Measurements from ENCODE around the gene CACNA1D.

CACNA1D gene

DNA sequence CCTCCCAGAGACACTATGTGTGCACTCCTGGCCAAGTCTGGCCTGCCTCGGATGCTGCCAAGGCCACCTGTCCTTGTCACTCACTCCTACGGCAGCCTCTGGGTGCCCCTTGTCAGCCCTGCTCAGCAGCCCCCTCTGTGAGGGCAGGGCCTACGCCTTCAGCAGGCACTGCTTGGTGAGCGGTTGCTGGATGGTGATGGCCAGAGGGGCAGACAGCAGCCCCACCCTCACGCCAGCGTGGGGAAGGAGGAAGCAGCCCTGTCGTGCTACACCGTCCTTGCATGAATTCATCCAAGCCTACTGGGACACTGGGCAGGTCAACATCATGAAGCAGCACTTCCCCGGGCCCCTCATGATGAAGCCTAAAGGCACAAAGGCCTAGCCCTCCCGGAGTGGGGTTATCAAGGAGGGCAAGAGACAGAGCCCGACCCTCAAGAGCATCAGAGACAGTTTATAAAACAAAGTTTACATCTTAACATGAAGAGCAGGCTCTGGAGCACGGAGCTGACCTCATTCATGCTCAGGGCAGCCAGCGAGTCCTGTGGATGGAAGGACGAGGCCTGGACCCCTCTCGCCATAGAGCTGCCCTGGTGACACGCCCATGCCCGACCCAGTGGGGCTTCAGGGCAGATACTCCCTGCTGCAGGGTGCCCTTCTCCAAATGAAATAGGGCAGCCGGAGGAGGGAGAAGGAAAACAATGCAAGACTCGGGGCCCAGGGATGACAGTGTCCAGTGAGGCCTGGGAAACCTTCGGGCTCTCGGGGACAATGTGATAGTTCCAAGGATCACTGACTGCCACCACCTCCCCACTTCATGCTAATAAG is 326.6 kb downstream of the CACNA1D start:
- peaks cover 2% of the 10 kb centered on the region for H3K4me1 Mint-ChIP-seq (ENCODE audit: low read depth)
- no peak overlapping the region for H3K27ac Mint-ChIP-seq
- H3K27me3 Mint-ChIP-seq, result peaks cover 22% of the 10 kb centered on the region
- no peak for DNase-seq
- no peaks in the 10 kb centered on the region for H3K9me3 Mint-ChIP-seq
- no peaks in the 10 kb centered on the region for H3K36me3 Mint-ChIP-seq (ENCODE audit: low read depth)
- no peak overlapping the region for H3K4me3 Mint-ChIP-seq

DNA sequence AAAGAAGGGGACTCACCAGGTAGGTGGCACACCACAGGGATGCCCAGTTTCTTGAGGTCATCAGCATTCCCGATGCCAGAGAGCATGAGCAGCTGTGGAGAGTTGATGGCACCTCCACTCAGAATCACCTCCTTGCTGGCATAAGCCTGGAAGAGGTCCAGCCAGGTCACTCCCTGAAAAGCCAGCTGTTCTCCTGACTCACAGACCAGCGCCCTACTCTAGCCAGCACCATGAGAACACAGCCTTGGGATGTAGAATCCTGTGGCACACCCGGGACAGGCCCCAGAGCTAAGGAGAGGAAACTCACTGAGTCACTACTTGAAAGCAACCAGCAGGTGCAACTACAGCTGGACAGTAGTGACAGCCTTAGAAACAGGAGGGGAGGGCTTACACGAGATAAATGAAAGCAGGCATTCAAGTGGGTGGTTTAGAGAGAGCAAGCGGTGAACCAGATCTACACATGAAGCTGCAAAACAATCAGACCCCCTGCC is 327.3 kb downstream of the CACNA1D start:
- no peak for DNase-seq
- Mint-ChIP-seq H3K27me3 (peaks cover 22% of the 10 kb centered on the region), H3K27ac (no peak overlapping the region), H3K36me3 (ENCODE audit: low read depth) (no peaks in the 10 kb centered on the region), H3K4me3 (no peak overlapping the region), H3K4me1 (ENCODE audit: low read depth) (peaks cover 2% of the 10 kb centered on the region), H3K9me3 (no peaks in the 10 kb centered on the region)

DNA sequence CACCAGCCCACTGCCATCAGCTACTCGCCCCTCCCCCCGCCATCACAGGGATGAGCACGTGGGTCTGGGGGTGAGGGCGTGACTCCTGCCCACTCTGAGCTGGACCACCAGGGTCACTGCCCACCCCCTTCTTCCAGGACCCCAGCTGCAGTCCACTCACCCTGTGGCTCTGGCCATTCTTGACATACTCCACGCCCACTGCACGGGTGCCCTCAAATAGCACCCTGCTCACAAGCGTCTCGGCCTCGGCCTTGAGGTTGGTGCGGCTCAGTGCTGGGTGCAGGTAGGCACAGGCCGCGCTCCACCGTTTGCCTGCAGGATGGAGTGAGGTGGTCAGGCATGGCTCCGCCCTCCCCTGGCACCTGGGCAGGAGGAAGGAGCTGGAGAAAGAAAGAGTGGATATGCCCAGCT is 327.9 kb downstream of the CACNA1D start:
- H3K9me3 Mint-ChIP-seq, result no peaks in the 10 kb centered on the region
- peaks cover 2% of the 10 kb centered on the region for H3K4me1 Mint-ChIP-seq (ENCODE audit: low read depth)
- no peak for DNase-seq
- peaks cover 19% of the 10 kb centered on the region for H3K27me3 Mint-ChIP-seq
- H3K27ac Mint-ChIP-seq, result no peak overlapping the region
- no peaks in the 10 kb centered on the region for H3K36me3 Mint-ChIP-seq (ENCODE audit: low read depth)
- H3K4me3 Mint-ChIP-seq, result no peak overlapping the region

DNA sequence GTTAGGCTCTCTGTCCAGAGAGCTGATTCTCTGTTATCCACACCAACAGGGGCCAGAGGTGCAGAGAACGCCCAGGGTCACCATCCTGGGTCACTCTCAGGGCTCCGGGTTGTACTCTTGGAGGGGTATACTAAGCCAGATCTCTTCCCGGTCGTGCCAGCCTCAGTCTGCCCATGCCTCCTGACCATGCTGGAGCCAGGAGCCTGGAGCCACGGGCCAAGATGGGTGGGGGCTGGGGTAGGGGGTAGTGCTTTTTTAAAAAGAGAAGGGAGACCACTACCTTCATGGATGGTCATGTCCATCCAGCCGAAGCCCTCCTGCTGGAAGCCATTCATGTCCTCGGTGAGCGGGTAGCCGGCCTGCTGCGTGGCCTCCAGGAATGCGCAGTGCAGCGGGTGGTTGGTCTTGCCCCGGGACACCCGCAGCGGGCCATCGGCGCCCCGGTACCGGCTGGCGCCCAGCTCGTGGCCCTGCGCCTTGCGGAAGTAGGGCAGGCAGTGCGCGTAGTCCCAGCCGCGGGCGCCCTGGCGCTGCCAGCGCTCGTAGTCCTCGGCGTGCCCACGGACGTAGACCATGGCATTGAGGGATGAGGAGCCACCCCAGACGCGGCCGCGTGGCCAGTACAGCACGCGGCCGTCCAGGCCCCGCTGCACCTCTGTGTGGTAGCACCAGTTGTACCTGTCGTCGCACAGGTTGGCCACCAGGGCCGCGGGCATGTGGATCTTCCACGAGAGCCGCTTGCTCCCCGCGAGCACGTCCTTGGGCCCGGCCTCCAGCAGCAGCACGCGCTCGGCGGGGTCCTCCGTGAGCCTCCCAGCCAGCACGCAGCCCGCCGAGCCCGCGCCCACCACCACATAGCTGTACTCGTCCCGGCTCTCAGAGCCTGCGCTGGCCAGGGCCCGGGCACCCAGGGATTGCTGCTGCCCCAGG is 328.9 kb downstream of the CACNA1D start:
- Mint-ChIP-seq H3K4me3 (no peak overlapping the region), H3K9me3 (no peaks in the 10 kb centered on the region), H3K27ac (no peak overlapping the region), H3K4me1 (ENCODE audit: low read depth) (no peaks in the 10 kb centered on the region), H3K27me3 (peaks cover 11% of the 10 kb centered on the region), H3K36me3 (ENCODE audit: low read depth) (no peaks in the 10 kb centered on the region)
- DNase-seq, result no peak

DNA sequence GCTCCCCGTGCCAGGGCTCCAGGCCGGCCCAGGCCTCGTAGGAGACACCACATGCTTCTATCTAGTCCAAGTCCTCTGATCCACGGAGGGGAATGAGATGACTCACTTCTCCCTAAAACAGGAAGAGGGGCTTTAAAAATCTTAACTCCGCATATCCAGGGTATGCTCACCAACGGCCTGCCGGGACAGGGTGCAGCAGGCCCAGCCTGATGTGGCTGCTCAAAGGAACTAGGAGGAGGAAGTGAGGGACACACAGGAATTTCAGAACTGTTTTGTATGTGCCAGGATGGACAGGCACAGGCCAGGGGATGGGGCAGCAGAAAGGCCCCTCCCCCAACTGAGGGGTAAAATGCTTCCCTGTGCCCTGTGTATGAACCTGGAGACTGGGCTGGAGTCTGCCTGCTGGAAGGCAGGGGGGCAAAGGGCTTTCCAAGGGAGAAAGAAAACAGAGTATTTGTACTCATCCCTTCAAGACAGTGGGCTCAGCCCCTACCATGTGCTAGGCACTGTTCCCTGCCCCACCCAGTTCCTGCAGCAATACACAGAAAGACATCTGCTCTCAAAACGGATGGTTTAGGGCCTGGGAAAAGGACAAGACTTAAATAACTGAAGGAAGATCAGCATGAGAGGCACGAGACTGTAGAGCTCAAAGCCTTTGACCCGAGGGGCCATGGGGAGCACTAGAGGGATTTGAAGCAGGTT is 329.7 kb downstream of the CACNA1D start:
- Mint-ChIP-seq H3K27ac (no peak overlapping the region), H3K36me3 (ENCODE audit: low read depth) (no peaks in the 10 kb centered on the region), H3K4me1 (ENCODE audit: low read depth) (no peaks in the 10 kb centered on the region)

DNA sequence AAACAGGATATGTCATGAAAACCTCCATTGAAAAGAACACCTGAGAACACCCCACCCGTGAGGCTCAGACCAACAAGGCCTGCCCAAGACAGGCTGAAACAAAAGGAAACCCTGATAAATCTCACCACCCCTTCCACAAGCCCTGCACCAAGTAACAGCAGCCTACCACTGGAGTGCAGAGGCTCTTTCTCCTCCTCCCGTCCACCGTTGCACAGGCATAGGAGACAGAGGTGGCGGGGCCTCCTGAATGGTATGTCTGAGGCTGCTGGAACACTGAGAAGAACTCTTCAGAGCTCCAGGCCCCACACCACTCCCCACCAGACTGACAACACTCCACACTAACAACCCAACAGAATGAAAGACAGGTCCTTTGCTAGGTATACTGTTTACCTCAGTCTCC is 330.4 kb downstream of the CACNA1D start:
- peaks cover under 1% of the 10 kb centered on the region for H3K27me3 Mint-ChIP-seq
- H3K27ac Mint-ChIP-seq, result no peak overlapping the region
- H3K36me3 Mint-ChIP-seq (ENCODE audit: low read depth), result no peaks in the 10 kb centered on the region
- H3K4me1 Mint-ChIP-seq (ENCODE audit: low read depth), result no peaks in the 10 kb centered on the region
- no peaks in the 10 kb centered on the region for H3K9me3 Mint-ChIP-seq
- no peak overlapping the region for H3K4me3 Mint-ChIP-seq
- DNase-seq, result no peak

More for the DNA sequence above, 329.7 kb downstream of the CACNA1D start:
- Mint-ChIP-seq H3K27me3 (peaks cover 3% of the 10 kb centered on the region), H3K9me3 (no peaks in the 10 kb centered on the region), H3K4me3 (no peak overlapping the region)
- no peak for DNase-seq

DNA sequence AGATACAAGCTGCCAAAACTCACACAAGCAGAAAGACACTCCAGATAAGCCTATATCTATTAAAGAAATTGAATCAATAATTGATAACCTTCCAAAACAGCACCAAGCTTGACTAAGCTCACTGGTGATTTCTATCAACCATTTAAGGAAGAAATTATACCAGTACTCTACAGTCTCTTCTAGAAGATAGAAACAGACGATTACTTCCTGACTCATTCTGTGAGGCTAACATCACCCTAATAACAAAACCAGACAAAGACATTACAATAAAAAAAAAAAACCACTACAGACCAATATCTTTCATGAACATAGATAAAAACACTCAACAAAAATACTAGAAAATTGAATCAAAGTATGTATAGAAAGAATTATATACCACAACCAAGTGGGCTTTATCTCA is 331.6 kb downstream of the CACNA1D start:
- Mint-ChIP-seq H3K36me3 (ENCODE audit: low read depth) (no peaks in the 10 kb centered on the region), H3K27ac (no peak overlapping the region)

DNA sequence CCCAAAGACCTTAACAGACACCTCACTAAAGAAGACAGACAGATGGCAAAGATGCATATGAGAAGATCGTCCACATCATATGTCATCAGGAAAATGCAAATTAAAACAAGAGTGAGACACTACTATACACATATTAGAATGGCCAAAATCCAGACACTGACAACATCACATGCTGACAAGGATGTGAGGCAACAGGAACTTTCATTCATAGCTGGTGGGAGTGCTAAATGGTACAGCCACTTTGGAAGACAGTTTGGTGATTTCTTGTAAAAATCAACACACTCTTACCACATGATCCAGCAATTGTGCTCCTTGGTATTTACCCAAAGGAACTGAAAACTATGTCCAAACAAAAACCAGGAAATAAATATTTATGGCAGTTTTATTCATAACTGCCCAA is 334.2 kb downstream of the CACNA1D start:
- H3K27me3 Mint-ChIP-seq, result no peaks in the 10 kb centered on the region
- no peaks in the 10 kb centered on the region for H3K36me3 Mint-ChIP-seq (ENCODE audit: low read depth)
- no peak for DNase-seq
- H3K4me1 Mint-ChIP-seq (ENCODE audit: low read depth), result no peaks in the 10 kb centered on the region
- H3K4me3 Mint-ChIP-seq, result no peak overlapping the region
- no peaks in the 10 kb centered on the region for H3K9me3 Mint-ChIP-seq
- no peak overlapping the region for H3K27ac Mint-ChIP-seq

More for the DNA sequence above, 331.6 kb downstream of the CACNA1D start:
- no peak for DNase-seq
- Mint-ChIP-seq H3K4me1 (ENCODE audit: low read depth) (no peaks in the 10 kb centered on the region), H3K4me3 (no peak overlapping the region), H3K9me3 (no peaks in the 10 kb centered on the region), H3K27me3 (no peaks in the 10 kb centered on the region)

DNA sequence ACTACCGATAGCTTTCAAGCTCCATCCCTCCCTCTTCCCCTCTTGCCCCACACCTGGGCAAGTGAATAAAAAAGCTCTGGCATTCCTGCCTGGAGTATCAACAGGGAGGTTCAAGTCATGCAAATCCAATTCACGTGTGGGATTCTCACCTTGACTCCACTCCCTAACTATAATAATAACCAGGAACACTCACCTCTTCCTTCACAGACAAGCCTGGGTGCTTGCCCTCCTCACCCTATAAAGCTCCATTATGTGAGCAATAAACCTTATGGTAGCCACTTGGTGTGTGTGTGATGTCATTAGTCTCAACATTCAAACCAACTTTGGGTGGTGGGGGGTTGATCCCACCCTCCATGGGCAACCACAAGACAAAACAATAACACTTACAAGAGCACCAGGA is 335.2 kb downstream of the CACNA1D start:
- no peaks in the 10 kb centered on the region for H3K27me3 Mint-ChIP-seq
- H3K9me3 Mint-ChIP-seq, result no peaks in the 10 kb centered on the region
- no peaks in the 10 kb centered on the region for H3K4me1 Mint-ChIP-seq (ENCODE audit: low read depth)
- no peaks in the 10 kb centered on the region for H3K36me3 Mint-ChIP-seq (ENCODE audit: low read depth)
- no peak overlapping the region for H3K4me3 Mint-ChIP-seq
- DNase-seq, result no peak
- no peak overlapping the region for H3K27ac Mint-ChIP-seq

DNA sequence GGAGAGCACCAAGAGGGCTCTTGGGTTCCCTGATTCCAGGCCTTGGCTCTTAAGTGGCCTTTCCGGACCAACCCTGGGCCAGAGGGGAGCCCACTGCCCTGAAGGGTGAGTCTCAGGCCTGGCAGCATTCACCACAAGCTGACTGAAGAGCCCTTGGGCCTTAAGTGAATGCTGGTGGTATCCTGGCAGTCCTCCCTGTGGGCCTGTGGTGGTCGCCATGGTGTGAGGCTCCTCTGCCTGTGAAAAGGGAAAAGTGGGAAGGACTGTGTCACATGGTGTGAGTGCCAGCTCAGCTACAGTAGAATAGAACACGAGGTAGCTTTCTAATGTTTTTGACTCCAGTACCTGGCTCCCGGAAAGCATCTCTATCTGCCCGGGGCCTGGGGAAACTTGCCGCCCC is 336.5 kb downstream of the CACNA1D start:
- no peaks in the 10 kb centered on the region for H3K9me3 Mint-ChIP-seq
- DNase-seq, result no peak
- no peak overlapping the region for H3K4me3 Mint-ChIP-seq
- H3K4me1 Mint-ChIP-seq (ENCODE audit: low read depth), result no peaks in the 10 kb centered on the region
- no peaks in the 10 kb centered on the region for H3K27me3 Mint-ChIP-seq
- no peaks in the 10 kb centered on the region for H3K36me3 Mint-ChIP-seq (ENCODE audit: low read depth)
- no peak overlapping the region for H3K27ac Mint-ChIP-seq

DNA sequence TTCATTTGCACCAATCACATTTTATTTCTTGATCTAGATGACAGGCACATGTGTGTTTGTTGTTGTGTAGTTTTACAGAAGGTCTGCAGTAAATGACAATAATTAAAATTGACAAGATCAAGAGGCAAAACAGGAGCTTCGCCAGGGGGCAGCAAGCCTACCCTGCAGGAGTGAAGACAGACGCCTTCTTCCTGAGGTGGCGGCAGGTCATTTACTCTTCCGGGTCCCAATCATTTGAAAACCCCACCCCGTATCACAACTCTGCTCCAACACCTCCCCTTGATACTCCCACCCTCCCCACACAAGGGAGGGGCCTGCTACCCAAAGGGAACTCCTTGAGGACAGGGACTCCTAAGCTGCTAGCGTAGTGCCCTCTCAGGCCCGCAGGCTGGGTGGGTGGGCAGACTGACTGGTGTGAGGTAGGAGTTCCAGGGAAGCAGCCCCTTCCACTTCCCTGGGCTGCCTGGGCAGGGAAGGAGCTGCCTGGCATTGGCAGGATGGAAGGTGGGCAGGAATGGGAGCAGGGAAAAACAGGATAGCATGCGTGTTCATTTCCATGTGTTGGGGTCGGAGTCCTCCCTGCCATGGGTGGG is 338.7 kb downstream of the CACNA1D start:
- Mint-ChIP-seq H3K27ac (no peak overlapping the region), H3K36me3 (ENCODE audit: low read depth) (no peaks in the 10 kb centered on the region)

DNA sequence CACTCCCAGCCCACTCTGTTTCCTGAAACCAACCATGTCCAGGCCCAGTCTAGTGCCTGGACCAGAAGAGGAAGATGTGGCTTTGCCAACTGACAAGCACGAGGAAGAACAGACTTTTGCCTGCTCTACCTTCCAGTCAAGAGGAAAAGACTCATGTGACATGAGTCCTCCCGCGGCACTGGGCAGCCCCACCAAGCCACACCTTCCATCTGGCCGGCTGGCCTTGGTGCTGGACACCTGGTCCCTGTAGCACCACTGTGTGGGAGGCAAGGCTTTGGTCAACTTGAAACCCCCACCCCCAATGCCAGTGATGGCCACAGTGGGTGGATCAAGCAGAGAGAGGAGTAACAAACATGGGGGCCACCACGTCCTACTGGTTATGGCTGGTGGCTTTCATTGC is 339.3 kb downstream of the CACNA1D start:
- no peaks in the 10 kb centered on the region for H3K36me3 Mint-ChIP-seq (ENCODE audit: low read depth)
- H3K9me3 Mint-ChIP-seq, result no peaks in the 10 kb centered on the region
- no peak for DNase-seq
- no peak overlapping the region for H3K4me3 Mint-ChIP-seq
- no peak overlapping the region for H3K27ac Mint-ChIP-seq
- no peaks in the 10 kb centered on the region for H3K4me1 Mint-ChIP-seq (ENCODE audit: low read depth)
- peaks cover 3% of the 10 kb centered on the region for H3K27me3 Mint-ChIP-seq

More for the DNA sequence above, 338.7 kb downstream of the CACNA1D start:
- Mint-ChIP-seq H3K4me3 (no peak overlapping the region), H3K4me1 (ENCODE audit: low read depth) (no peaks in the 10 kb centered on the region), H3K27me3 (peaks cover 2% of the 10 kb centered on the region), H3K9me3 (no peaks in the 10 kb centered on the region)
- DNase-seq, result no peak

DNA sequence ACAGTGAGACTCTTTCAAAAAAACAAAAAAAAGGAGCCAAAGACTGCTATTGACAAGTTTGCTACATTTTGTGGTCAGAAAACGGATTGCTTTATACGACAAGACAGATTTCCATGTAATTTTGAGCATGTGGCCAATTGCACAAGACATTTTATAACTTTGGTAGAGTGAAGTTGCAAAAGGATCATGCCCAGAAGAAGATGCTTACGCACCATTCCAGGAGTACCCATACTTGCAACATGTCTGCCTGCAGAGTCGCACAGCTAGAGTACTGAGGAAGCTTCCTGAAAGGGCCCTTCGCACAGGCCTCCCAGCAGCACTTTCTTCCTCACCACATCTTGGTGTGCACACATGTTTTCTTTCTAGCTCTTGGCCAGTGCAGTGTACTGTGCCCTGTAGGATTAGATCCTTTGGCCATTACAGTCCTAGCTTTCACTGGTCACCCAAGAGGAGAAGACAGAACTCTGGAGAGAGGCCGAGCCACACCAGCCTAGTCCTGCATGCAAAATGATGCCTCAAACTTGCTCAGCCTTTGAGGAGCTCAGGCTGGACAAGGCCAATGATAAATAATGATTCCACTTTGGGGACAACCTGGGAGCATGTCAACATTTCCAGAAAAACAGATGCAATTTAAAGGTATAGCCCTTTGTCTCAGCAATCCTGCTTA is 340.2 kb downstream of the CACNA1D start:
- no peaks in the 10 kb centered on the region for H3K36me3 Mint-ChIP-seq (ENCODE audit: low read depth)
- H3K27ac Mint-ChIP-seq, result no peak overlapping the region
- DNase-seq, result no peak
- H3K27me3 Mint-ChIP-seq, result peaks cover 3% of the 10 kb centered on the region
- H3K4me1 Mint-ChIP-seq (ENCODE audit: low read depth), result no peaks in the 10 kb centered on the region
- H3K9me3 Mint-ChIP-seq, result no peaks in the 10 kb centered on the region
- no peak overlapping the region for H3K4me3 Mint-ChIP-seq

DNA sequence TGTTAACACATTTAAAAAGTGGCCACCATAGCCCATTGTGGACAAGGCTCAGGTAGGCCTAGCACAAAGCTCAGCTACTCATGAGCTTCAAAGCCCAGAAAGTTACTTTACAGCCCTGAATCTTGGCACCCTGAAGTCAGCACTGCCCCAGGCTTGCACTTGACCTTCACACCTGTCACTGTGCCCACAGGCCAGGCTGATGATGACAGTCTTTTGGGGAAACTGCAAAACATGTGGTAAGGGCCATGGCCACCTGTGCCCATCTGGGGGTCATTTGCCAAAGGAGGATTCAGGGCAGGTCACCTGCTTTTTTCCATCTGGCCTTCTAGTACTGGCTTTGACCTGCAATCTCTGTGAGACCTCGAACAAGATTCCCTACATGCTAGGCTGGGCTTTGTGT is 340.8 kb downstream of the CACNA1D start:
- Mint-ChIP-seq H3K36me3 (ENCODE audit: low read depth) (no peaks in the 10 kb centered on the region), H3K27ac (no peak overlapping the region), H3K27me3 (peaks cover 3% of the 10 kb centered on the region)

More for the DNA sequence above, 340.8 kb downstream of the CACNA1D start:
- no peak for DNase-seq
- no peaks in the 10 kb centered on the region for H3K4me1 Mint-ChIP-seq (ENCODE audit: low read depth)
- no peaks in the 10 kb centered on the region for H3K9me3 Mint-ChIP-seq
- no peak overlapping the region for H3K4me3 Mint-ChIP-seq
